Measurements from ENCODE around the gene PCDHGA7.
"Not testable (repeated sequence)": the region's sequence is repeated elsewhere in the genome, so short reads cannot be mapped to it uniquely, and the experiment has no call there.

The PCDHGA7 gene

GRCh38 chr5:141366016-141366896 lies 16.3 kb upstream of the PCDHGA7 start:
- DNase-seq (ENCODE audit: low read depth): no peak

GRCh38 chr5:141369994-141370848 lies 12.3 kb upstream of the PCDHGA7 start, which contains the start of gene PCDHGB3:
Gene PCDHGB3 (plus strand): TSS chr5:141370242. CDS start chr5:141370395, 153 bp downstream.
- DNase-seq (ENCODE audit: low read depth): no peak

- DNase-seq (ENCODE audit: low read depth): no peak
Measured at GRCh38 chr5:141371572-141372475, 10.7 kb upstream of the PCDHGA7 start.

GRCh38 chr5:141373673-141374317 lies 8.7 kb upstream of the PCDHGA7 start, which contains the start of gene PCDHGA6:
Gene PCDHGA6 (plus strand): TSS chr5:141373891. CDS start chr5:141374084, 193 bp downstream.
- DNase-seq (ENCODE audit: low read depth): no peak

- no peak for DNase-seq (ENCODE audit: low read depth)
Measured at GRCh38 chr5:141374627-141375026, 7.9 kb upstream of the PCDHGA7 start.

- not testable (repeated sequence) for DNase-seq (ENCODE audit: low read depth)
Measured at GRCh38 chr5:141375444-141376155, 6.9 kb upstream of the PCDHGA7 start.

- DNase-seq (ENCODE audit: low read depth): no peak
Measured at GRCh38 chr5:141383345-141383744, 803 bp downstream of the PCDHGA7 start.

GRCh38 chr5:141384471-141385267 lies 2.1 kb downstream of the PCDHGA7 start:
- DNase-seq (ENCODE audit: low read depth): no peak

- DNase-seq (ENCODE audit: low read depth): not testable (repeated sequence)
Measured at GRCh38 chr5:141387557-141388311, 5.2 kb downstream of the PCDHGA7 start, which contains the start of gene PCDHGB4. Gene PCDHGB4 (plus strand): TSS chr5:141387698. CDS start chr5:141387885, 187 bp downstream.

- DNase-seq (ENCODE audit: low read depth): no peak
Measured at GRCh38 chr5:141388661-141389060, 6.1 kb downstream of the PCDHGA7 start.

GRCh38 chr5:141389153-141390042 lies 6.9 kb downstream of the PCDHGA7 start:
- no peak for DNase-seq (ENCODE audit: low read depth)

- no peak for DNase-seq (ENCODE audit: low read depth)
Measured at GRCh38 chr5:141392429-141393198, 10.1 kb downstream of the PCDHGA7 start, which contains the start of gene PCDHGA8. Gene PCDHGA8 (plus strand): TSS chr5:141392633. CDS start chr5:141392814, 181 bp downstream.

- no peak for DNase-seq (ENCODE audit: low read depth)
Measured at GRCh38 chr5:141393267-141393666, 10.7 kb downstream of the PCDHGA7 start.

GRCh38 chr5:141394401-141395187 lies 12.1 kb downstream of the PCDHGA7 start:
- not testable (repeated sequence) for DNase-seq (ENCODE audit: low read depth)

- DNase-seq (ENCODE audit: low read depth): not testable (repeated sequence)
Measured at GRCh38 chr5:141397756-141398551, 15.4 kb downstream of the PCDHGA7 start, which contains the start of gene PCDHGB5. Gene PCDHGB5 (plus strand): TSS chr5:141397947. CDS start chr5:141398128, 181 bp downstream.

Data from HS-5 (cell line).